GM13976 (cell line): Measurements from ENCODE around the gene SESN1.

Source experiments
- DNase-seq: peaks from one replicate; pipeline ENCODE4 v3.0.0; 2012; ENCODE audit warnings: low spot score
- CTCF ChIP-seq: IDR thresholded peaks from 2 replicates; pipeline ENCODE4 v1.5.1; 2012; ENCODE audit warnings: borderline replicate concordance, mild to moderate bottlenecking; ENCODE audit not compliant: insufficient read depth; ENCODE audit errors: extremely low read depth, missing control alignments, control extremely low read depth
- in situ Hi-C: fragments of 300-500 bp; cut with MboI; formaldehyde crosslinking; loops from one replicate; pipeline ENCODE4 v1.12.0; 2022; ENCODE audit warnings: low sequenced_read_pairs, mixed read lengths, inconsistent platforms; ENCODE audit not compliant: unreplicated experiment

SESN1 gene

GRCh38 chr6:109007521-109007920 is 87.1 kb downstream of the SESN1 start:
- no peak for TF ChIP-seq CTCF
- DNase-seq: no peak
- in situ Hi-C loops: no loop called here

GRCh38 chr6:109006818-109007217 is 87.8 kb downstream of the SESN1 start:
- TF ChIP-seq CTCF: no peak
- no peak for DNase-seq
- in situ Hi-C loops: no loop called here

- TF ChIP-seq CTCF: no peak
- no peak for DNase-seq
- in situ Hi-C loops: no loop called here
Observed at GRCh38 chr6:109002882-109003281, 91.8 kb downstream of the SESN1 start.

- in situ Hi-C loops: no loop called here
- TF ChIP-seq CTCF: no peak
- DNase-seq: no peak
Observed at GRCh38 chr6:109002051-109002697, 92.5 kb downstream of the SESN1 start.

- in situ Hi-C loops: no loop called here
- no peak for DNase-seq
- TF ChIP-seq CTCF: no peak
Observed at GRCh38 chr6:109001291-109001894, 93.3 kb downstream of the SESN1 start.

GRCh38 chr6:109000289-109000688 is 94.4 kb downstream of the SESN1 start:
- in situ Hi-C loops: no loop called here
- DNase-seq: no peak
- no peak for TF ChIP-seq CTCF
